C4-2B (cell line): ENCODE measurements around the gene C15orf40.

Experiments used
- H3K27ac ChIP-seq: fragments of 450-650 bp; 2 replicates; pipeline ENCODE4 v1.5.1; 2017
- CTCF ChIP-seq: fragments of 450-650 bp; conservative IDR thresholded peaks from 2 replicates; pipeline ENCODE4 v1.5.1; 2017; ENCODE audit warnings: mild to moderate bottlenecking
- ZFX ChIP-seq: fragments of 450-650 bp; IDR thresholded peaks from 2 replicates; pipeline ENCODE4 v1.6.1; 2017

C15orf40 gene

GRCh38 chr15:83011271-83012075, at the start of gene C15orf40:
Gene C15orf40, minus strand, starts transcription at chr15:83011639. Its CDS starts 32 bp downstream, at chr15:83011607.
- peak within 1 kb of the TSS; percentile 79 for H3K27ac ChIP-seq
- peak; percentile 84 for TF ChIP-seq CTCF
- TF ChIP-seq ZFX = peak; percentile 78

- H3K27ac ChIP-seq = no peak overlapping the region
- TF ChIP-seq CTCF = no peak
- no peak for TF ChIP-seq ZFX
Observed at GRCh38 chr15:83057696-83058376, 46.4 kb upstream of the C15orf40 start.

GRCh38 chr15:83057002-83057401, 45.6 kb upstream of the C15orf40 start:
- TF ChIP-seq ZFX = no peak
- no peak for TF ChIP-seq CTCF
- no peak overlapping the region for H3K27ac ChIP-seq

- H3K27ac ChIP-seq = no peak overlapping the region
- TF ChIP-seq ZFX = no peak
- TF ChIP-seq CTCF = no peak
Observed at GRCh38 chr15:83053151-83053550, 41.7 kb upstream of the C15orf40 start.

- no peak overlapping the region for H3K27ac ChIP-seq
- TF ChIP-seq CTCF (no peak), ZFX (no peak)
Observed at GRCh38 chr15:83046558-83047127, 35.2 kb upstream of the C15orf40 start.

- H3K27ac ChIP-seq = no peak overlapping the region
- no peak for TF ChIP-seq CTCF
- no peak for TF ChIP-seq ZFX
Observed at GRCh38 chr15:83044156-83044555, 32.7 kb upstream of the C15orf40 start.

GRCh38 chr15:83039206-83039605, 27.8 kb upstream of the C15orf40 start:
- TF ChIP-seq ZFX = no peak
- H3K27ac ChIP-seq = no peak overlapping the region
